GM12878 (cell line): Measurements from ENCODE around the gene GP9. TPM values are rescaled to one million over a fixed set of nuclear protein-coding genes. Genes with fewer than 3 reads are reported as not detected.

Experiments
- ATAC-seq: fragments of 200-7000 bp; cut with Tn5 transposase; 3 replicates; pipeline ENCODE4 v1.9.1; 2020; ENCODE audit warnings: mild to moderate bottlenecking, moderate library complexity
- BruUV-seq: library from RNA; stranded (reverse); fragments of 400-500 nt; replicated peaks from 2 replicates; lab custom pipeline; 2021; lab: Mats Ljungman, UMichigan
- CTCF ChIA-PET: fragments of 300-600 bp; sonication (Branson Sonifier 250); formaldehyde crosslinking; extraction: SDS; loops from one replicate; lab custom pipeline; 2021; ENCODE audit warnings: inconsistent platforms; lab: Yijun Ruan, JAX
- POLR2A ChIA-PET: fragments of 350-600 bp; formaldehyde crosslinking; extraction: SDS; loops from one replicate; lab custom pipeline; 2021; ENCODE audit warnings: inconsistent platforms; lab: Charles Lee
- RAD21 ChIA-PET: fragments of 300-600 bp; sonication (Branson Sonifier 250); formaldehyde crosslinking; loops from one replicate; lab custom pipeline; 2023; ENCODE audit warnings: antibody characterized with exemption; ENCODE audit not compliant: unreplicated experiment; lab: Charles Lee
- SMC1A ChIA-PET: fragments of 300-600 bp; sonication (Branson Sonifier 250); formaldehyde crosslinking; loops from one replicate; lab custom pipeline; 2023; ENCODE audit not compliant: unreplicated experiment, uncharacterized antibody; lab: Charles Lee
- DNase-seq: peaks from one replicate; pipeline ENCODE4 v3.0.0-alpha.2; 2011; ENCODE audit warnings: low read depth, low spot score
- FAIRE-seq: peaks from 3 replicates; lab custom pipeline; 2011; peaks lifted over from hg19 to GRCh38; lab: Jason Lieb, UNC
- H2AFZ ChIP-seq: 2 replicates; pipeline ENCODE4 v1.6.0; 2011; ENCODE audit warnings: low read depth, low read length, control low read depth; ENCODE audit not compliant: control insufficient read depth
- H3K27ac ChIP-seq: 2 replicates; pipeline ENCODE4 v1.5.1; 2011; ENCODE audit warnings: control low read depth; ENCODE audit not compliant: control insufficient read depth, insufficient read depth
- H3K27me3 ChIP-seq, 2 experiments: replicated peaks in 1 of 2; 2 replicates each; pipeline versions ENCODE4 v1.6.0 to v1.6.1; 2011; ENCODE audit warnings: low read length in 1 of 2; ENCODE audit not compliant: control insufficient read depth in 2 of 2, insufficient read depth in 2 of 2
- H3K36me3 ChIP-seq, 2 experiments: 2 replicates each; pipeline ENCODE4 v1.5.1; 2011; ENCODE audit warnings: low read length in 1 of 2; ENCODE audit not compliant: control insufficient read depth in 2 of 2, insufficient read depth in 2 of 2
- H3K4me1 ChIP-seq: 2 replicates; pipeline ENCODE4 v1.6.1; 2011; ENCODE audit warnings: mild to moderate bottlenecking, low read length, moderate library complexity, mixed read lengths; ENCODE audit not compliant: control insufficient read depth, insufficient read depth
- H3K4me2 ChIP-seq: 2 replicates; pipeline ENCODE4 v1.6.0; 2011; ENCODE audit warnings: control low read depth; ENCODE audit not compliant: control insufficient read depth, insufficient read depth
- H3K4me3 ChIP-seq: fragments of 200-600 bp; sonication (generic); 2 replicates; pipeline ENCODE4 v1.5.1; 2016
- H3K79me2 ChIP-seq: 2 replicates; pipeline ENCODE4 v1.6.0; 2011; ENCODE audit warnings: low read length; ENCODE audit not compliant: control insufficient read depth, insufficient read depth
- H3K9ac ChIP-seq: 2 replicates; pipeline ENCODE4 v1.8.0; 2011; ENCODE audit warnings: low read length, control low read depth, mixed read lengths; ENCODE audit not compliant: control insufficient read depth, insufficient read depth
- H3K9me3 ChIP-seq: replicated peaks from 3 replicates; pipeline ENCODE4 v1.5.1; 2011; ENCODE audit warnings: mild to moderate bottlenecking, low read length; ENCODE audit not compliant: control insufficient read depth, insufficient read depth
- H4K20me1 ChIP-seq: 2 replicates; pipeline ENCODE4 v1.6.0; 2011; ENCODE audit not compliant: control insufficient read depth, insufficient read depth
- BMI1 ChIP-seq: fragments of 450-650 bp; IDR thresholded peaks from 2 replicates; pipeline ENCODE4 v1.6.1; 2016; ENCODE audit warnings: mild to moderate bottlenecking, moderate library complexity, borderline replicate concordance
- HDAC2 ChIP-seq: fragments of 200-600 bp; sonication (generic); IDR thresholded peaks from 2 replicates; pipeline ENCODE4 v1.6.1; 2017
- MEF2A ChIP-seq: IDR thresholded peaks from 2 replicates; pipeline ENCODE4 v1.6.1; 2011; ENCODE audit warnings: low read depth, mild to moderate bottlenecking, low read length, moderate library complexity; ENCODE audit not compliant: insufficient read depth
- STAT3 ChIP-seq: IDR thresholded peaks from 2 replicates; pipeline ENCODE4 v1.6.1; 2011; ENCODE audit warnings: low read depth, low read length, improper control_type of control experiment
- ZNF622 ChIP-seq: fragments of 450-650 bp; IDR thresholded peaks from 2 replicates; pipeline ENCODE4 v1.6.1; 2017; ENCODE audit warnings: mild to moderate bottlenecking, inconsistent platforms
- WGBS: methylation state at CpG from one replicate; pipeline ENCODE4 v1.1.6; 2016; ENCODE audit warnings: low lambda C conversion rate; ENCODE audit not compliant: insufficient replicate concordance, insufficient coverage; ENCODE audit errors: missing lambda C conversion rate; 5-methylcytosine and 5-hydroxymethylcytosine counted together
- in situ Hi-C: fragments of 300-500 bp; cut with MboI; formaldehyde crosslinking; loops from 9 replicates; pipeline ENCODE4 v1.14.3; 2018; ENCODE audit warnings: mixed read lengths
- intact Hi-C: fragments of 100-400 bp; cut with micrococcal nuclease; formaldehyde crosslinking; loops from one replicate; pipeline ENCODE4 v1.14.2; 2022; ENCODE audit not compliant: unreplicated experiment
- polyA plus RNA-seq, 11 experiments: library from polyadenylated mRNA; depleted of rRNA in 4 of 11; unstranded in 6 of 11; stranded (reverse) in 5 of 11; fragments of >200 nt; fragmentation: Nextera tagmentation in 4 of 11; fragmentation: Illumina TruSeq in 1 of 11; extraction: Ambion mirVana in 4 of 11; extraction: Trizol in 1 of 11; gene quantifications; 1 replicate in 1 of 11; 2 replicates in 10 of 11; pipeline versions ENCODE4 v1.2.1 to v1.2.3, GENCODE V29; 2011 to 2016; ENCODE audit warnings: inconsistent platforms in 2 of 11, missing spikeins in 2 of 11, low read depth in 1 of 11
- total RNA-seq, 4 experiments: library from RNA; depleted of rRNA in 3 of 4; stranded (reverse); fragments of >200 nt in 3 of 4; fragmentation: Illumina TruSeq in 1 of 4; extraction: Trizol in 1 of 4; gene quantifications; 2 replicates each; pipeline versions ENCODE4 v1.2.1 to v1.2.3, GENCODE V29; 2013 to 2021
- TF ChIP-seq, protein P1 (sequence below): fragments of 450-650 bp; IDR thresholded peaks from 2 replicates; pipeline ENCODE4 v1.6.1; 2016; ENCODE audit warnings: mild to moderate bottlenecking
- TF ChIP-seq, protein P2 (sequence below), 3 experiments: IDR thresholded peaks in 2 of 3; conservative IDR thresholded peaks in 1 of 3; 2 replicates each; pipeline ENCODE4 v1.5.1; 2011; ENCODE audit warnings: low read depth in 3 of 3, low read length in 3 of 3, mild to moderate bottlenecking in 3 of 3, control low read depth in 2 of 3, moderate library complexity in 2 of 3, inconsistent platforms in 1 of 3, mixed read lengths in 1 of 3; ENCODE audit not compliant: control insufficient read depth in 2 of 3, insufficient read depth in 1 of 3; ENCODE audit errors: extremely low read depth in 1 of 3

Gene GP9
- total and polyA plus RNA-seq, 10 of the 15 experiments (the other 5 are each of a cell fraction or from before 2014, with no cell fraction given) = 0.15 TPM; not detected in 9

DNA sequence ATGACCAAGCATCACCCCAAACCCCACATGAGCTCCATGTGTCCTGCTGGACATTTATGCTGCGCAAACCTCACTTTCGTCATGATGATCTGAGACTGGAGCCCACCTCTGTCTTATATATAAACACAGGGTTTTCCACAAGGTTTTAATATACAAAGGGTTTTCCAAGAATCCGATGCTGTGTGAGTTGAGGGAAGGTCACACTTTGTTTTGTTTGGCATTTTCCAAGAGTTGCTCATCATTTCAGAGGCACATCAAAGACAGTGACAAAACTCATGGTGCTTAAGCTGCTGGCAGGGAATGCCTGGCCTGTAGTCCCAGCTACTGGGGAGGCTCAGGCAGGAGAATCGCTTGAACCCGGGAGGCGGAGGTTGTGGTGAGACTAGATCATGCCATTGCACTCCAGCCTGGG is 39.4 kb upstream of the GP9 start:
- ATAC-seq (no peak), FAIRE-seq (no peak)
- Histone ChIP-seq H3K4me2 (no peak overlapping the region), H3K4me1 (peaks cover 13% of the 10 kb centered on the region), H3K79me2 (no peaks in the 10 kb centered on the region), H3K9me3 (no peaks in the 10 kb centered on the region), H2AFZ (no peak overlapping the region), H3K27me3 (peaks cover 0 to 4% of the 10 kb centered on the region in 2 experiments; a peak in 1 of 4 replicates), H3K27ac (no peak overlapping the region), H3K9ac (no peak overlapping the region)
- SMC1A ChIA-PET = interaction anchor here (1.3 to 1.9 kb wide), 2 partner anchors 9 to 32 kb away, joined by 3 to 4 read pairs; no protein-coding TSS in a partner anchor
- 79% methylated on average over 6 of the region's 6 CpGs for WGBS
- in situ Hi-C loops = no loop called here
- intact Hi-C loops = no loop called here
- CTCF ChIA-PET = interaction anchor here (1.6 to 1.7 kb wide), 2 partner anchors 14 to 225 kb away, joined by 3 to 4 read pairs; no protein-coding TSS in a partner anchor
- BruUV-seq = no TSS peak
- RAD21 ChIA-PET = no interaction called here
- TF ChIP-seq MEF2A (no peak), STAT3 (no peak), BMI1 (no peak), ZNF622 (no peak), HDAC2 (no peak)
- TF ChIP-seq, protein P1, sequence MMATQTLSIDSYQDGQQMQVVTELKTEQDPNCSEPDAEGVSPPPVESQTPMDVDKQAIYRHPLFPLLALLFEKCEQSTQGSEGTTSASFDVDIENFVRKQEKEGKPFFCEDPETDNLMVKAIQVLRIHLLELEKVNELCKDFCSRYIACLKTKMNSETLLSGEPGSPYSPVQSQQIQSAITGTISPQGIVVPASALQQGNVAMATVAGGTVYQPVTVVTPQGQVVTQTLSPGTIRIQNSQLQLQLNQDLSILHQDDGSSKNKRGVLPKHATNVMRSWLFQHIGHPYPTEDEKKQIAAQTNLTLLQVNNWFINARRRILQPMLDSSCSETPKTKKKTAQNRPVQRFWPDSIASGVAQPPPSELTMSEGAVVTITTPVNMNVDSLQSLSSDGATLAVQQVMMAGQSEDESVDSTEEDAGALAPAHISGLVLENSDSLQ = no peak
- TF ChIP-seq, protein P2, sequence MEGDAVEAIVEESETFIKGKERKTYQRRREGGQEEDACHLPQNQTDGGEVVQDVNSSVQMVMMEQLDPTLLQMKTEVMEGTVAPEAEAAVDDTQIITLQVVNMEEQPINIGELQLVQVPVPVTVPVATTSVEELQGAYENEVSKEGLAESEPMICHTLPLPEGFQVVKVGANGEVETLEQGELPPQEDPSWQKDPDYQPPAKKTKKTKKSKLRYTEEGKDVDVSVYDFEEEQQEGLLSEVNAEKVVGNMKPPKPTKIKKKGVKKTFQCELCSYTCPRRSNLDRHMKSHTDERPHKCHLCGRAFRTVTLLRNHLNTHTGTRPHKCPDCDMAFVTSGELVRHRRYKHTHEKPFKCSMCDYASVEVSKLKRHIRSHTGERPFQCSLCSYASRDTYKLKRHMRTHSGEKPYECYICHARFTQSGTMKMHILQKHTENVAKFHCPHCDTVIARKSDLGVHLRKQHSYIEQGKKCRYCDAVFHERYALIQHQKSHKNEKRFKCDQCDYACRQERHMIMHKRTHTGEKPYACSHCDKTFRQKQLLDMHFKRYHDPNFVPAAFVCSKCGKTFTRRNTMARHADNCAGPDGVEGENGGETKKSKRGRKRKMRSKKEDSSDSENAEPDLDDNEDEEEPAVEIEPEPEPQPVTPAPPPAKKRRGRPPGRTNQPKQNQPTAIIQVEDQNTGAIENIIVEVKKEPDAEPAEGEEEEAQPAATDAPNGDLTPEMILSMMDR (IDR thresholded peaks at IDR 0.05 in 2 of 3, conservative IDR thresholded peaks at IDR 0.05 in 1 of 3; ENCODE audit: control insufficient read depth in 2 of 3, extremely low read depth in 1 of 3, insufficient read depth in 1 of 3, low read depth in 3 of 3, low read length in 3 of 3) = no peak
- TF ChIP-seq, all 136 proteins: peak for 0
- no peak for DNase-seq
- Histone ChIP-seq H4K20me1 (no peaks in the 10 kb centered on the region), H3K4me3 (no peak overlapping the region), H3K36me3 (no peaks in the 10 kb centered on the region)
- POLR2A ChIA-PET = no interaction called here
